ENCODE data around the gene BTBD19. TPM values are rescaled to one million over a fixed set of nuclear protein-coding genes. Genes with fewer than 3 reads are reported as not detected.
A peak's percentile ranks its signal among the peaks of the same experiment; 100 is the strongest.
"Not testable (repeated sequence)": the region's sequence is repeated elsewhere in the genome, so short reads cannot be mapped to it uniquely, and the experiment has no call there.

Gene BTBD19
- total RNA-seq, 1 donor from 2014 or later = 1.9 TPM

- peak; percentile 80 for ATAC-seq (ENCODE audit: poor library complexity)
- peak; percentile 79 for DNase-seq
- intact Hi-C loops (cut with DNase I) = loop anchor here (5.0 to 10.0 kb wide), 2 partner anchors 49 to 226 kb away; partner anchors contain the start of genes HECTD3 and UROD
Measured at GRCh38 chr1:44786138-44786840, 22.0 kb upstream of the BTBD19 start.

DNA sequence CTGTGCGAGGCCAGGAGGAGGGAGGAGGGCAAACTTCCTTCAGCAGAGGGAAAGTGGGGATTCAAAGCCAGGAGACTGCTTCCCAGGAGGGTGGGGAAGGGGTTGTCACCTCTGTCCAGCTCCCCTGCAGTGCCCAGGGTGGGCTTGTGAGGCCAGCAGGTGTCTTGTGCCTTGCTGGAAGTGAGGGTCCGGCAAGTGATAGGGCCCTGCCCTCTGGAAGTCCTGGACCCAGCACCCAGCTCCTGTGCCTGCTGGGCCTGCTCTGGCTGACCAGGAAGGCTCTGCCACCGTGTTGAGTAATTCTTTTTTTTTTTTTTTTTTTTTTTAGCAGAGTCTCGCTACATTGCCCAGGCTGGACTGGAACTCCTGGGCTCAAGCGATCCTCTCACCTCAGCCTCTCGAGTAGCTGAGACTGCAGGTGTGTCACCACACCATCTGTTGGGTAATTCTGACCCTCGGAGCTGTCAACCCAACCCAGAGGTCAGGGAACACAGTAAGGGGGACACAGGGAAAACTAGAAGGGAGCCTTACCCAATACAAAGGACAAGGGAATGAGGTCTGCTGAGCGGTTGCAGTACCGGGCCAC lies 21.4 kb upstream of the BTBD19 start:
- DNase-seq (no peak), ATAC-seq (ENCODE audit: poor library complexity) (no peak)

DNA sequence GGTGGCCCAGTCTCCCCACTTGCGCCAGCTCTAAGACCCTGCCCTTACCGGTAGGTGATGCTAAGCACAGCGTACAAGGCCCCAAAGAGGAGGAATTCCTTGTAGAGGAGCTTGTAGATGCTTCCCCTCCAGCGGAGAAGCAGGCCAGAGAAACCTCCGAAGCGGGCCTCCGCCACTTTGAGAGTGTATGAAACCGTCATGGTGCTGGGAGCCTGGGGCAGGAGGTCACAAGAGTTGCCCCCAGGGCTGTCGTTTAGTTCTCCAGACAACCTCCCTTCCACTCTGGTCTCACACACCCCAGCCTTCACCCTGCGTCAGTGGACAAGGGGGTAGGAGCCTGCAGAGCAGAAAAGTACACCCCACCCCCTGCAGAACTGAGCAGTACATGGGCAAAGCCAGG lies 20.8 kb upstream of the BTBD19 start:
- DNase-seq = no peak

More for the DNA sequence above, 21.4 kb upstream of the BTBD19 start:
- intact Hi-C loops (cut with DNase I) = loop anchor here (5.0 to 10.0 kb wide), 2 partner anchors 48 to 225 kb away; partner anchors contain the start of genes HECTD3 and UROD

DNA sequence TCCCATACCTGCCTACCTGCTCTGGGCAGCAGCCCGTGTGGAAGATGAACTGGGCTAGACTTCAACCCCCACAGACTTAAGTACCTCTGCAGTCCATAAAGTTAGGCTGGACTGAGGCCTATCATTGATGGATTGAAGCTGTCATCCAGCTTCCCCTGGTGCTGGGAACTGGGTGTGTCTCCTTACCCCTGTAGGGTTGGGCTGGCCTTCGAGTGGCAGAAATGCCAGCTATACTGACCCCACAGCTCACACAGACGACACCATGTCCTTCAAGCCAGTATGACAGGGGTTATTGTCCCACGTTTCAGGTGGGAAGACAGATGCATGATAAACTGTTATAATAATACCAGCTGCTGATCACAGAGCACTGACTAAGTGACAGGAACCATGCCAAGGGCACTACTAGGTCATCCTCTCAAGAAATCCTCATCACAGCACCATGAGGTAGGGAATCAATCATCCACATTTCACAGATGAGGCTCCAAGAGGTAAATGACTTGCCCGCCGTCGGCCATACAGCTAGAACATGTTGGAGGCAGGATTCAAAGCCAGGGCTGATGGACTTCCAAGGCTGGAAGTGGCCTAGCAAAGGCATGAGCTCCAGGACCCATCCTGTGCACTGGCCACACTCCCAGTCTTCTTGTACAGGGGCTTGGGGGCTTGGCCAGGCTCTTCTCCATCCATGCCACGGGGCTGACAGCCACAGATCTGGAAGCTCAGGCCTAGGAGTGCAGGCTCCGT lies 20.0 kb upstream of the BTBD19 start, which contains the start of gene BEST4:
Gene BEST4, minus strand, starts transcription at position 51 of the 741 bp plus-strand sequence. CDS start 465 bp downstream, outside the sequence.
- no peak for DNase-seq
- intact Hi-C loops (cut with DNase I) = loop anchor here (5.0 to 10.0 kb wide), 2 partner anchors 47 to 224 kb away; partner anchors contain the start of genes HECTD3 and UROD
- ATAC-seq (ENCODE audit: poor library complexity) = no peak

More for the DNA sequence above, 20.8 kb upstream of the BTBD19 start:
- intact Hi-C loops (cut with DNase I) = loop anchor here (5.0 to 10.0 kb wide), 2 partner anchors 47 to 225 kb away; partner anchors contain the start of genes HECTD3 and UROD
- ATAC-seq (ENCODE audit: poor library complexity) = no peak

DNA sequence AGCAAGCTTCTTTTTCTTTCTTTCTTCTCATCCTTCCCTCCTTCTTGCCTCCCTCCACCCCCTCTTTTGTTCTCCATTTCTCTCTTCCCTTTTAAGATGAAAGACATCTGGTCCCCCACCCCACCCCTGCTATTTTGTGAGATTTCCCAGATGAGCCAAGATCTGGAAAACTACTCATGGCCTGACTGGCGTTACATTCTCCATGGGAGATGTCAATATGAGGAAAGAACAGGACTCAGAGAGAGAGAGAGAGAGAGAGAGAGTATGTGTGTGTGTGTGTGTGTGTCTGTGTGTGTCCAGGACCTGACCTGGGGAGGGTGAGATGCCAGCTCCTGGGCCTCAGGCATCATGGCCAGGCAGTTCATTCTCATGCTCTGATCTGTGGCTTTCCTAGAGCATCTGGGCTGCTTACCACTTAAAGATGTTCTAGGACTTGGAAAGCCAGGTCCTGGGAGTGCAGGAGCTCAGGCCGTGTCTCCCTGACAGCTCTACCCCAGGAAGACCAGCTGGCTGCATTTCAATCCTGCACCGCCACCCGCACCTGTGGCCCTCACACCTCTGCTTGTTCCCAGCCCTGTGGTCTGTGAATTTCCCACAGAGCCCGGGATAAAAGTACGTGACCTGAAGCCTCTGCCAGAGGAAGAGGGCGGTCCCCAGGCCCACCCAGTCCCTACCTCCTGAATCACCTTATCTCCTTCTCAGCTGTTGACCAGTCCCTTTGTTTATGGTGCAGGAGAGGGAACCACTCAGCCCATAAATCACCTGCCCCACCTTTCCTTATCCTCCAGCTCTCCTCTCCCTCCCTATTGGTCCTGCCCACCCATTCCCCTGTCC lies 17.1 kb upstream of the BTBD19 start:
- intact Hi-C loops (cut with DNase I) = no loop called here
- ATAC-seq (ENCODE audit: poor library complexity) (no peak), DNase-seq (no peak)

DNA sequence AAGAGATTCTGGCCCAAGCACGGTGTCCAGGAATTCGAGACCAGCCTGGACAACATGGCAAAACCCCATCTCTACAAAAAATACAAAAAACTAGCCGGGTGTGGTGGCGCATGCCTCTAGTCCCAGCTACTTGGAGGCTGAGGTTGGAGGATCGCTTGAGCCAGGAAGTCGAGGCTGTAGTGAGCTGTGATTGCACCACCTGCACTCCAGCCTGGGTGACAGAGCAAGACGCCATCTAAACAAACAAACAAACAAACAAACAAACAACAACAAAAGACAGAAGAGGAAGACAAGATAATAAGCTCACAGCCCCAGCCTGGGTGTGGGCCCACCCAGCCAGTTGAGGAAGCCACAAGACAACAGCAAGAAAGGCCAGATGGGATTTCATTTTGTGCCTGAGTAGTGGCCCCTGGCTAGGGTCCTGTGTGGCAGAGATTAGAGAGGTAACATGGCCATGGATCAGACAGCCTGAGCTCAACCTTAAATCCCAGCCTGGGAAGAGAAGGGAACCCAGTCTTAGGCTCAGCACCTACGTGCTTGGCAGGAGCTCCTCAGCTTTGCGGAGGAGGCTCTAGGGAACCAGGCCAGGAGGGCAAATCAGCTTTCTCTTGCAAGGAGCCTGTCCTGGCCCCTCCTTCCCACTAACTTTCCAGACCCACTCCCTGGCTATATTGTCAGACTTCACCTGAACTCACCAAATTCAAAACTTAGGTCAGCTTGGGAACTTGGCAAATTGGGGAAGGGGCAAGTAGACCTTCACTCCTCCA lies 15.4 kb upstream of the BTBD19 start:
- no peak for DNase-seq
- no peak for ATAC-seq (ENCODE audit: poor library complexity)

DNA sequence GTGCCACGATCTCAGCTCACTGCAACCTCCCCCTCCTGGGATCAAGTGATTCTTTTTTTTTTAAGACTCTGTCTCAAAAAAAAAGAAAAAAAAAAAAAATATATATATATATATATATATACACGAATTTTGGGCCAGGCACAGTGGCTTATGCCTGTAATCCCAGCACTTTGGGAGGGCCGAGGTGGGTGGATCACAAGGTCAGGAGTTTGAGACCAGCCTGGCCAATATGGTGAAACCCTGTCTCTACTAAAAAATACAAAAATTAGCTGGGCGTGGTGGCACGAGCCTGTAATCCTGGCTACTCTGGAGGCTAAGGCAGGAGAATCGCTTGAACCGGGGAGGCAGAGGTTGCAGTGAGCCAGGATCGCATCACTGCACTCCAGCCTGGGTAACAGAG lies 10.4 kb upstream of the BTBD19 start:
- intact Hi-C loops (cut with DNase I) = not testable (repeated sequence)

More for the DNA sequence above, 15.4 kb upstream of the BTBD19 start:
- intact Hi-C loops (cut with DNase I) = no loop called here

DNA sequence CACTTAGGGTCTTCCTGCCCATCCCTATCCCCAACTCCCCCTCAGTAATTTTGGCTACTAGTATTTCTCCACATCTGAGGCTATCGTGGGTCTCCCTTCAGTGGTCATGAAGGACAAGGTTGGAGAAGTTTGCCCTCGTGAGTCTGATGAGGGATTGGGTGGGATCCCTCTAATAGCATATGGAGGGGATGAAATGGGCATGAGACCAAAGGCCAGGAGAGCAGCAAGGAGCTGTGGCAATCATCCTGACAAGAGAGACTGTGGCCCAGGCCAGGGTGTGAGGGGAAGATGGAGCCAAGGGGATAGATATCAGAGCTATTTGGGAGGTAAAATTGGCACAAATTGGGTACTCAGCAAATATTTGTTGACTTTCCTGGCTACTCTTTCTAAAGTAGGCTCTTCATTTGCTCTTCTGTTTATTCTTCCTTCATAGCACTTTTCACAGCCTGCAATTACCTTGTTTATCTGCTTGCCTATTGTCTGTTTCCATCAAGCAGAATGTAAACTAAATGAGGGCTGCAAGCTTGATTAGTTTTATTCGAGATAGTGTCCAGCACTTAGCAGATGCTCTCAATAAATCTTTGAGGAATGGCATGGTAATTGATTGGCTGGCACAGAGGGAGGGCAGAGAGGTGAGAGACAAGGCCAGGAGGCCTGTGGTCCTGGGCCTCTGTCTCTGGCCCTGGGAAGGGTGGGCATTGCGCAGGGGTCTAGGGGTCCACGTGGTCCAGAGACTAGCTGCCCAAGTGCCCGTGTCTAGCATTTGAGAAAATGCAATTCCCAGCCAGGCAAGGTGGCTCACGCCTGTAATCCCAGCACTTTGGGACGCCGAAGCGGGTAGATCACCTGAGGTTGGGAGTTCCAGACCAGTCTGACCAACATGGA lies 9.6 kb upstream of the BTBD19 start:
- intact Hi-C loops (cut with DNase I) = no loop called here

More for the DNA sequence above, 10.4 kb upstream of the BTBD19 start:
- DNase-seq; ATAC-seq (ENCODE audit: poor library complexity): not testable (repeated sequence)

DNA sequence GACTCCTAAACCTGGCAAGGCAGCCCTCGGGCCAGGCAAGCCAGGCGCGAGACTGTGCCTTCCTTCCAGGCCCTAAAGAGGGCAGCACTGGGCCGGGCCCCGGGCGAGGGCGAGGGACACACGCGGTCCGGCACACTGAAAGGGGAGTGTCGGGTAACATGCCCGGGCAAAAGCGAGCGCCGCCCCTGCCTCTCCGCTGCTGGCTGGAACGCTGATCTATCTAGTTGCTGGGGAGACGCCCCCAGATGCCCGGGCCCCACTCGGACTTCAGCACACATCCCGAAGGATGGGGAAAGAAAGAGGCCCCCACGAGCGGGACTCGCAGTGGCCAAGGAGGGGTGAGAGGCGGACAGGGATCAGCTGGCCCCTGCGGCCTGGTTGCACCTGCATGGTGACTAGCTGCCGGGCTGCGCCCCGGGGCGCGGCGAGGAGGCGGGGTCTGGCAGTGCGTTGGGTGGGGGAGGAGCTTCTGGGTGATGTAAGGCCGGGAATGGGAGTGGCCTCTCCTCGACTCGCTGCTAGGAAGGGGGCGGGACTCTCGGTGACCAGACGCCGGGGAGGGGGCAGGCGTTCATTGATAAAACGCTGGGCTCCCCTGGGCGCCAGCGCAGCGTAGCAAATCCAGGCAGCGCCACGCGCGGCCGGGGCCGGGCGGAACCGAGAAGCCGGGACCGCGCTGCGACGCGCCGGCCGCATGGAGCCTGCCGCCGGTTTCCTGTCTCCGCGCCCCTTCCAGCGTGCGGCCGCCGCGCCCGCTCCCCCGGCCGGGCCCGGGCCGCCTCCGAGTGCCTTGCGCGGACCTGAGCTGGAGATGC lies 8.3 kb upstream of the BTBD19 start, which contains the start of gene PLK3:
Gene PLK3, plus strand, starts transcription at position 608 of the 815 bp plus-strand sequence. Its CDS starts 87 bp downstream, at position 695.
- peak; percentile 97 for ATAC-seq (ENCODE audit: poor library complexity)
- intact Hi-C loops (cut with DNase I) = no loop called here
- peak; percentile 99 for DNase-seq

More for the DNA sequence above, 9.6 kb upstream of the BTBD19 start:
- DNase-seq = peak; percentile 43
- no peak for ATAC-seq (ENCODE audit: poor library complexity)

DNA sequence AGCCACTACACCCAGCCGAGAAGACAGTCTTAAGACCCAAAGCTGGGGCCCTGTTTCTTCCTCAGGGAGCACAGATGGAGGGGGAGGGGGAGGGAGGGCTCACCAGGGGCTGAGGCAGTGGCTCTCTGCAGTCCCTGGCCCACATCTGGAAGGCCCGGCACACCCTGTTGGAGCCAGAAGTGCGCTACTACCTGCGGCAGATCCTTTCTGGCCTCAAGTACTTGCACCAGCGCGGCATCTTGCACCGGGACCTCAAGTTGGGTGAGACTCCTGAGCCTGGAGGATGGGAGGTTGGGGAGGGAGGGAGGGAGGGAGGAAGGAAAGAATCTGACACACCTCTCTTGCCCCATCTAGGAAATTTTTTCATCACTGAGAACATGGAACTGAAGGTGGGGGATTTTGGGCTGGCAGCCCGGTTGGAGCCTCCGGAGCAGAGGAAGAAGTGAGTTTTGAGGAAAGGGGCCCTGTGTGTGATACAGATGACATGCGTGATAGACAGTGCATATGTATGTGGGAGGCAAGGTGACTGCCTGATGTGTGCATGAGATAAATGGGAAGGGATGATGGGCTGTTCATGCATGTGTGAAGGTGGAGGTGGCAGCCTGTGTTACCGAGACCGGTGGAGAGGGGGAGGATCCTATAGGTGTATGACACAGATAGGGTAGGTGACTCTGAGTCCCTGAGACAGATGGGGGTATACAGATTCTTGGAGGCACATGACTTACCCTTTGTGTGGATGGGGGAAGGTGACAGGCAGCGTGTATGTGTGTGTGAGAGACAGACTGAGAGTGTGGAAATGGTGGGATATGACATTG lies 6.6 kb upstream of the BTBD19 start:
- ATAC-seq (ENCODE audit: poor library complexity) (no peak), DNase-seq (peak; percentile 45)
- intact Hi-C loops (cut with DNase I) = no loop called here

DNA sequence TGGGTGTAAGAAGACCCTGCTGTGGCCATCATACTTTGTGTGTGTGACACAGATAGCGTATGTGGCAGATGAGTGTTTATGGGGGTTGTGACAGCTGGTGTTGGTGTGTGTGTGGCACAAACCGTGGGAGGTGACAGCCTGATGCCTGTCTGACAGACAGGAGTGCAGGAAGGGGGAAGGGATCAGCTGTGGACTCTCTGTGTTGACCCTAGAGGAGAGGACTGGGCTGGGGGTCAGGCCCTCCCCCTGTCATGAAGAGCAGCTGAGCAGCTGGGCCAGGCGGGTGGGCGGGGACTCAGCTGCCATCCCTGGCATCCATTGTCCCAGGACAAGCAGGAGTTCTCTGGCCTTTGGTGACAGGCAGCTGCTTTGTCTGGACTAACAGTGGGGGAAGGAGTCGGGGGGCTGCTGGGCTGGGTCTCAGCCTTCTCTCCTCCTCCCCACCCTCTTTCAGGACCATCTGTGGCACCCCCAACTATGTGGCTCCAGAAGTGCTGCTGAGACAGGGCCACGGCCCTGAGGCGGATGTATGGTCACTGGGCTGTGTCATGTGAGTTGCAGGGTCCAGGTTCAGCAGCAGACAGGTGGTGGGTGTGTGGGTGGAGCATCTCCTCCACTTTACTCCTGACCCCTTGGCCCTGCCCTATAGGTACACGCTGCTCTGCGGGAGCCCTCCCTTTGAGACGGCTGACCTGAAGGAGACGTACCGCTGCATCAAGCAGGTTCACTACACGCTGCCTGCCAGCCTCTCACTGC lies 5.8 kb upstream of the BTBD19 start:
- ATAC-seq (ENCODE audit: poor library complexity) (no peak), DNase-seq (peak; percentile 50)
- intact Hi-C loops (cut with DNase I) = no loop called here

DNA sequence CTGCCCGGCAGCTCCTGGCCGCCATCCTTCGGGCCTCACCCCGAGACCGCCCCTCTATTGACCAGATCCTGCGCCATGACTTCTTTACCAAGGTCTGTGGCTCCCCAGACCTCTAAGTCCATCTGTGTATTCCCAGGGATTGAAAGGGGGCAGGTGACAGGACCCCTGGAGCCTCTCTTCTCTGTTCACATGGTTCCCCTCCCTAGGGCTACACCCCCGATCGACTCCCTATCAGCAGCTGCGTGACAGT lies 5.3 kb upstream of the BTBD19 start:
- intact Hi-C loops (cut with DNase I) = no loop called here
- DNase-seq = no peak
- no peak for ATAC-seq (ENCODE audit: poor library complexity)

GRCh38 chr1:44803312-44804095 lies 4.8 kb upstream of the BTBD19 start:
- peak; percentile 41 for DNase-seq
- intact Hi-C loops (cut with DNase I) = no loop called here
- no peak for ATAC-seq (ENCODE audit: poor library complexity)

Measured in Right ventricle myocardium superior (tissue), 1 donor.